OCI-LY1 (cell line): ENCODE results near the gene CRKL.

Experiments
- H2AFZ ChIP-seq: fragments of 200-600 bp; sonication (generic), shearing (Covaris generic); 2 replicates; pipeline ENCODE4 v1.6.0; 2014; ENCODE audit warnings: antibody characterized with exemption, mild to moderate bottlenecking, low read length
- H3F3A ChIP-seq: fragments of 200-600 bp; sonication (generic), shearing (Covaris generic); 2 replicates; pipeline ENCODE4 v1.6.0; 2014; ENCODE audit warnings: mild to moderate bottlenecking, antibody characterized with exemption, low read length, moderate library complexity; ENCODE audit not compliant: insufficient read depth
- H3K27ac ChIP-seq: fragments of 200-600 bp; sonication (generic); 2 replicates; pipeline ENCODE4 v1.5.1; 2014; ENCODE audit warnings: low read length, mixed run types, mild to moderate bottlenecking, low read depth; ENCODE audit not compliant: poor library complexity, severe bottlenecking
- H3K27me3 ChIP-seq: fragments of 200-600 bp; sonication (generic); 2 replicates; pipeline ENCODE4 v1.6.0; 2014; ENCODE audit warnings: antibody characterized with exemption, mild to moderate bottlenecking, low read length, moderate library complexity; ENCODE audit not compliant: insufficient read depth
- H3K36me3 ChIP-seq: fragments of 200-600 bp; sonication (generic); 2 replicates; pipeline ENCODE4 v1.6.1; 2014; ENCODE audit warnings: mild to moderate bottlenecking, antibody characterized with exemption, low read length, moderate library complexity, mixed read lengths; ENCODE audit not compliant: insufficient read depth
- H3K4me1 ChIP-seq: fragments of 200-600 bp; sonication (generic); 2 replicates; pipeline ENCODE4 v1.5.1; 2014; ENCODE audit warnings: mild to moderate bottlenecking, low read length, moderate library complexity; ENCODE audit not compliant: insufficient read depth, severe bottlenecking
- H3K4me2 ChIP-seq: fragments of 200-600 bp; sonication (generic), shearing (Covaris generic); 2 replicates; pipeline ENCODE4 v1.6.1; 2014; ENCODE audit warnings: low read length
- H3K4me3 ChIP-seq: fragments of 200-600 bp; sonication (generic); 2 replicates; pipeline ENCODE4 v1.5.1; 2014; ENCODE audit warnings: low read length, low read depth, mild to moderate bottlenecking, mixed read lengths; ENCODE audit not compliant: poor library complexity, severe bottlenecking
- H3K79me2 ChIP-seq: fragments of 200-600 bp; shearing (Covaris generic); 2 replicates; pipeline ENCODE4 v1.6.1; 2016; ENCODE audit warnings: mixed run types, low read length, mixed read lengths; ENCODE audit not compliant: insufficient read depth
- H3K9ac ChIP-seq: fragments of 200-600 bp; sonication (generic), shearing (Covaris generic); 2 replicates; pipeline ENCODE4 v1.6.1; 2014; ENCODE audit warnings: mild to moderate bottlenecking, low read length, mixed read lengths
- H3K9me2 ChIP-seq: fragments of 200-600 bp; sonication (generic), shearing (Covaris generic); 2 replicates; pipeline ENCODE4 v1.6.1; 2014; ENCODE audit warnings: low read depth, mild to moderate bottlenecking, low read length, mixed read lengths
- H3K9me3 ChIP-seq: fragments of 200-600 bp; shearing (Covaris generic); 2 replicates; pipeline ENCODE4 v1.6.1; 2014; ENCODE audit warnings: low read length, mixed read lengths
- H4K20me1 ChIP-seq: fragments of 200-600 bp; sonication (generic), shearing (Covaris generic); 2 replicates; pipeline ENCODE4 v1.6.0; 2016; ENCODE audit warnings: mild to moderate bottlenecking, low read length; ENCODE audit not compliant: insufficient read depth
- EZH2 ChIP-seq: fragments of 200-600 bp; sonication (generic), shearing (Covaris generic); IDR thresholded peaks from 2 replicates; pipeline ENCODE4 v1.8.0; 2017; ENCODE audit warnings: borderline replicate concordance, mixed run types, mild to moderate bottlenecking, antibody characterized with exemption, low read length, moderate library complexity, mixed read lengths
- TF ChIP-seq, protein P1 (sequence below): fragments of 200-600 bp; sonication (generic), shearing (Covaris generic); IDR thresholded peaks from 2 replicates; pipeline ENCODE4 v1.5.1; 2017; ENCODE audit warnings: mild to moderate bottlenecking, antibody characterized with exemption, low read length, moderate library complexity, mixed read lengths

CRKL gene

DNA sequence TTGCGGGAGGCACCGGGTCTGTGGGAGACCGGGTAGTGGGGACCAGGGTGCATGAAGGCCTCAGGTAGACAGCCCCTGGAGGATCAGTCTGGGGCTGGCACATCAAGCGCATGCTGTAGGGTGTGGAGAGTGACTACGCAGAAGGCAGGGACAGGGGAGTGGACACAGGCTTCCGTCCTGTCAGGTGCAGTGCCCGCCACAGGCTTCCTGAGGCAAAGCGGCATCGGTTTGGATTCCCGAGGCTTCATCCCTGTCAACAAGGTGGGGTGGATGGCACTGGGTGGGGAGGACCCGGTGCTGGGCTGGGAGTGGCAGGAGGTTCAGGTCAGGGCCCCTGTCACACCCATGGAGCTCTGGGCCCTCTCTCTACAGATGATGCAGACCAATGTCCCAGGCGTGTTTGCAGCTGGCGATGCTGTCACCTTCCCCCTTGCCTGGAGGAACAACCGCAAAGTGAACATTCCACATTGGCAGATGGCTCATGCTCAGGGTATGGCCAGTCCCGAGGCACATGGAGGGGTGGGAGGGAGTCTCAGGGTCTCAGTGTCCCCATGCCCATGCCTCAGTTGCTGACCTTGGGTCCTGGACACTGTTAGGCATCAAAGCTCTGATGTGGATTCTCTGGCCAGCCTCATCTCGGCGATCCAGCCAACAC is 60.4 kb downstream of the CRKL start:
- Histone ChIP-seq H3K36me3 (no peaks in the 10 kb centered on the region), H3K4me3 (no peak overlapping the region), H3K9ac (no peak overlapping the region), H4K20me1 (no peaks in the 10 kb centered on the region), H3K79me2 (no peaks in the 10 kb centered on the region), H3K9me2 (no peaks in the 10 kb centered on the region), H3K9me3 (peaks cover 9% of the 10 kb centered on the region), H3K27ac (no peak overlapping the region), H3K27me3 (no peaks in the 10 kb centered on the region; the same call in 1 of the 2 replicates), H2AFZ (no peak overlapping the region), H3F3A (no peaks in the 10 kb centered on the region), H3K4me2 (no peak overlapping the region), H3K4me1 (peaks cover 12% of the 10 kb centered on the region)
- TF ChIP-seq EZH2, result no peak
- TF ChIP-seq, protein P1, sequence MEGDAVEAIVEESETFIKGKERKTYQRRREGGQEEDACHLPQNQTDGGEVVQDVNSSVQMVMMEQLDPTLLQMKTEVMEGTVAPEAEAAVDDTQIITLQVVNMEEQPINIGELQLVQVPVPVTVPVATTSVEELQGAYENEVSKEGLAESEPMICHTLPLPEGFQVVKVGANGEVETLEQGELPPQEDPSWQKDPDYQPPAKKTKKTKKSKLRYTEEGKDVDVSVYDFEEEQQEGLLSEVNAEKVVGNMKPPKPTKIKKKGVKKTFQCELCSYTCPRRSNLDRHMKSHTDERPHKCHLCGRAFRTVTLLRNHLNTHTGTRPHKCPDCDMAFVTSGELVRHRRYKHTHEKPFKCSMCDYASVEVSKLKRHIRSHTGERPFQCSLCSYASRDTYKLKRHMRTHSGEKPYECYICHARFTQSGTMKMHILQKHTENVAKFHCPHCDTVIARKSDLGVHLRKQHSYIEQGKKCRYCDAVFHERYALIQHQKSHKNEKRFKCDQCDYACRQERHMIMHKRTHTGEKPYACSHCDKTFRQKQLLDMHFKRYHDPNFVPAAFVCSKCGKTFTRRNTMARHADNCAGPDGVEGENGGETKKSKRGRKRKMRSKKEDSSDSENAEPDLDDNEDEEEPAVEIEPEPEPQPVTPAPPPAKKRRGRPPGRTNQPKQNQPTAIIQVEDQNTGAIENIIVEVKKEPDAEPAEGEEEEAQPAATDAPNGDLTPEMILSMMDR, result no peak

DNA sequence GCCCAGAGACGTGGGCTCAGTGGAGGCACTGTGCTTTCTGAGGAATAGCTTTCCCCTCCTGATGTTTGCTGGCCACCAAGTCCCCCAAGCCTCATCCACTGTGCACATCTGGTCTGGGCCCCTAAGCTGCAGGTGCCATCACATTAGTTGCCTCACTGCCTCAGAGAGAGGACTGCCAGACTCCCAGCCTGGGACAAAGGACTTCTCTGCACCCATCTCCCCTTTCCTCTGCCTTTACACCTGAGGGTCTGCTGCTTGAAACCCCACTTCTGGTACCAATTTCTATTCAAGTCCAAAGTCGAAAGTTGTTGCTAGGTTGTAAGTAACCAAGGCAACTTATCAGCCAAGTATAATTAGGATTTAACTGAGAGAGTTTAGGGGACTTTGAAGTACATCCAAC is 61.2 kb downstream of the CRKL start:
- Histone ChIP-seq H3K27ac (no peak overlapping the region), H3K9ac (no peak overlapping the region), H2AFZ (no peak overlapping the region), H3K79me2 (no peaks in the 10 kb centered on the region), H3K9me3 (peaks cover 9% of the 10 kb centered on the region), H4K20me1 (no peaks in the 10 kb centered on the region), H3K4me2 (no peak overlapping the region), H3K4me3 (no peak overlapping the region), H3K36me3 (no peaks in the 10 kb centered on the region), H3K27me3 (no peaks in the 10 kb centered on the region; the same call in 1 of the 2 replicates), H3F3A (no peaks in the 10 kb centered on the region), H3K9me2 (no peaks in the 10 kb centered on the region), H3K4me1 (peaks cover 20% of the 10 kb centered on the region)
- TF ChIP-seq EZH2, result no peak
- TF ChIP-seq, protein P1, result no peak

DNA sequence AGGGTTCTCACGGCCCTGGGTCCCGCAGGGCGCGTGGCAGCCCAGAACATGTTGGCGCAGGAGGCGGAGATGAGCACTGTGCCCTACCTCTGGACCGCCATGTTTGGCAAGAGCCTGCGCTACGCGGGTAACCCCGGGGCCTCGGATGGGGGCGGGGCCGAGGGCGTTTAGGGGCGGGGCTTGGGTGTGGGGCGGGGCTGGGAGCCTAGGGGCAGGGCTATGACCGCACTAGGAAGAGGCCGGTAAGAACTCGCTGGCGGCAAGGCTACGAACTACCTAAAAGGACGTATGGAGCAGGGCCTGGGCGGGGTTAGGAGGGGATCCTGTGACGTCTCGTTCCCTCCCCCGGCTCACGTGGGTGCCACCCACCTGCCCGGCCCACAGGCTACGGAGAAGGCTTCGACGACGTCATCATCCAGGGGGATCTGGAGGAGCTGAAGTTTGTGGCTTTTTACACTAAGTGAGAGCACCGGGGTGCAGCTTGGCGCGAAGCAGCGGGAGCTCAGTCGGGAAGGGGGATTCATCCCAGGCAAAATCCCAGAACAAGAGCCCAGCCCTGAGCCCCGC is 62.1 kb downstream of the CRKL start:
- no peak overlapping the region for H3K4me2 ChIP-seq
- no peak overlapping the region for H3K9ac ChIP-seq
- no peak for TF ChIP-seq EZH2
- TF ChIP-seq, protein P1, result no peak
- no peaks in the 10 kb centered on the region for H3K79me2 ChIP-seq
- H3K4me1 ChIP-seq, result peaks cover 20% of the 10 kb centered on the region
- H3K27ac ChIP-seq, result no peak overlapping the region
- peaks cover 9% of the 10 kb centered on the region for H3K9me3 ChIP-seq
- no peaks in the 10 kb centered on the region for H3F3A ChIP-seq
- H3K9me2 ChIP-seq, result no peaks in the 10 kb centered on the region
- H3K36me3 ChIP-seq, result no peaks in the 10 kb centered on the region
- H4K20me1 ChIP-seq, result no peaks in the 10 kb centered on the region
- H2AFZ ChIP-seq, result no peak overlapping the region
- H3K27me3 ChIP-seq, result no peaks in the 10 kb centered on the region; the same call in 1 of the 2 replicates
- no peak overlapping the region for H3K4me3 ChIP-seq
